GM13976 (cell line): Measurements from ENCODE around the gene SPZ1.

Source experiments
- DNase-seq: peaks from one replicate; pipeline ENCODE4 v3.0.0; 2012; ENCODE audit warnings: low spot score
- CTCF ChIP-seq: IDR thresholded peaks from 2 replicates; pipeline ENCODE4 v1.5.1; 2012; ENCODE audit warnings: borderline replicate concordance, mild to moderate bottlenecking; ENCODE audit not compliant: insufficient read depth; ENCODE audit errors: extremely low read depth, missing control alignments, control extremely low read depth
- in situ Hi-C: fragments of 300-500 bp; cut with MboI; formaldehyde crosslinking; loops from one replicate; pipeline ENCODE4 v1.12.0; 2022; ENCODE audit warnings: low sequenced_read_pairs, mixed read lengths, inconsistent platforms; ENCODE audit not compliant: unreplicated experiment

SPZ1 gene

GRCh38 chr5:80369521-80369920, 49.7 kb downstream of the SPZ1 start:
- no peak for DNase-seq
- in situ Hi-C loops: no loop called here
- no peak for TF ChIP-seq CTCF

- DNase-seq: no peak
- in situ Hi-C loops: no loop called here
- TF ChIP-seq CTCF: no peak
Measured at GRCh38 chr5:80370390-80370789, 50.6 kb downstream of the SPZ1 start.
